Keratinocyte (primary cell): ENCODE results near the gene SNCB. TPM values are rescaled to one million over a fixed set of nuclear protein-coding genes. Genes with fewer than 3 reads are reported as not detected.
A peak's percentile ranks its signal among the peaks of the same experiment; 100 is the strongest.

Source experiments
- DNase-seq: peaks from one replicate; pipeline ENCODE4 v3.0.0-alpha.2; 2011; ENCODE audit warnings: low read depth, missing footprints, low spot score
- FAIRE-seq: peaks from 2 replicates; lab custom pipeline; 2011; peaks lifted over from hg19 to GRCh38; lab: Jason Lieb, UNC
- H2AFZ ChIP-seq: 2 replicates; pipeline ENCODE4 v1.6.0; 2012; ENCODE audit warnings: low read length, control low read depth, inconsistent platforms; ENCODE audit not compliant: control insufficient read depth
- H3K27ac ChIP-seq: 2 replicates; pipeline ENCODE4 v1.5.1; 2011; ENCODE audit warnings: low read length; ENCODE audit not compliant: control insufficient read depth, insufficient read depth
- H3K27me3 ChIP-seq: 3 replicates; pipeline ENCODE4 v1.6.0; 2011; ENCODE audit warnings: low read length; ENCODE audit not compliant: control insufficient read depth, insufficient read depth; ENCODE audit errors: extremely low read depth
- H3K36me3 ChIP-seq, 2 experiments: 2 replicates in 1 of 2; 3 replicates in 1 of 2; pipeline ENCODE4 v1.5.1; 2011; ENCODE audit warnings: low read length in 2 of 2, mild to moderate bottlenecking in 1 of 2; ENCODE audit not compliant: control insufficient read depth in 2 of 2, insufficient read depth in 2 of 2; ENCODE audit errors: extremely low read depth in 1 of 2
- H3K4me1 ChIP-seq: 3 replicates; pipeline ENCODE4 v1.5.1; 2011; ENCODE audit warnings: low read length; ENCODE audit not compliant: control insufficient read depth, insufficient read depth; ENCODE audit errors: extremely low read depth
- H3K4me2 ChIP-seq: 3 replicates; pipeline ENCODE4 v1.6.0; 2011; ENCODE audit warnings: low read depth, low read length; ENCODE audit not compliant: control insufficient read depth, insufficient read depth; ENCODE audit errors: extremely low read depth
- H3K4me3 ChIP-seq, 3 experiments: fragments of 200-600 bp in 1 of 3; sonication (generic) in 1 of 3; 2 replicates in 2 of 3; 3 replicates in 1 of 3; pipeline ENCODE4 v1.5.1; 2011 to 2016; ENCODE audit warnings: low read length in 3 of 3, mild to moderate bottlenecking in 3 of 3, control low read depth in 2 of 3, inconsistent platforms in 1 of 3, low read depth in 1 of 3, mixed read lengths in 1 of 3, mixed run types in 1 of 3, moderate library complexity in 1 of 3; ENCODE audit not compliant: control insufficient read depth in 2 of 3, insufficient read depth in 2 of 3; ENCODE audit errors: extremely low read depth in 1 of 3
- H3K79me2 ChIP-seq: 2 replicates; pipeline ENCODE4 v1.6.0; 2012; ENCODE audit warnings: low read length; ENCODE audit not compliant: control insufficient read depth, insufficient read depth
- H3K9ac ChIP-seq: 3 replicates; pipeline ENCODE4 v1.6.0; 2011; ENCODE audit warnings: low read length; ENCODE audit not compliant: control insufficient read depth, insufficient read depth; ENCODE audit errors: extremely low read depth
- H3K9me1 ChIP-seq: 3 replicates; pipeline ENCODE4 v1.6.0; 2011; ENCODE audit warnings: low read length; ENCODE audit not compliant: control insufficient read depth, insufficient read depth; ENCODE audit errors: extremely low read depth
- H3K9me3 ChIP-seq: 2 replicates; pipeline ENCODE4 v1.5.1; 2012; ENCODE audit warnings: low read depth, low read length; ENCODE audit not compliant: control insufficient read depth
- H4K20me1 ChIP-seq: 3 replicates; pipeline ENCODE4 v1.6.0; 2011; ENCODE audit warnings: low read length; ENCODE audit not compliant: control insufficient read depth, insufficient read depth; ENCODE audit errors: extremely low read depth
- EZH2 ChIP-seq: IDR thresholded peaks from one replicate; pipeline ENCODE4 v1.6.1; 2012; ENCODE audit warnings: inconsistent platforms, mild to moderate bottlenecking, low read length, moderate library complexity
- dilution Hi-C: fragments of 300-500 bp; cut with MboI; formaldehyde crosslinking; loops from one replicate; pipeline ENCODE4 v1.7.0; 2020; ENCODE audit warnings: low sequenced_read_pairs; ENCODE audit not compliant: extremely low pct_ligation_motif_present
- polyA plus RNA-seq, 5 experiments: library from polyadenylated mRNA; depleted of rRNA in 3 of 5; stranded (reverse) in 3 of 5; stranded (forward) in 1 of 5; unstranded in 1 of 5; fragments of >200 nt; gene quantifications; 1 replicate in 1 of 5; 2 replicates in 3 of 5; 3 replicates in 1 of 5; pipeline versions ENCODE4 v1.2.1 to v1.2.3, GENCODE V29; 2011 to 2012; ENCODE audit warnings: missing spikeins in 2 of 5, low read depth in 1 of 5, low replicate concordance in 1 of 5
- TF ChIP-seq, protein P1 (sequence below), 3 experiments: IDR thresholded peaks in 1 of 3; conservative IDR thresholded peaks in 1 of 3; optimal IDR thresholded peaks in 1 of 3; 2 replicates in 2 of 3; 3 replicates in 1 of 3; pipeline versions ENCODE3 to v1.5.1; 2011; ENCODE audit warnings: low read length in 3 of 3, mild to moderate bottlenecking in 3 of 3, moderate library complexity in 2 of 3, control low read depth in 1 of 3, inconsistent platforms in 1 of 3; ENCODE audit not compliant: insufficient read depth in 2 of 3; ENCODE audit errors: extremely low read depth in 1 of 3

SNCB gene
- polyA plus RNA-seq, 1 donor (not counting 4 experiments of a cell fraction or from before 2014, with no cell fraction given): 0.69 TPM

DNA sequence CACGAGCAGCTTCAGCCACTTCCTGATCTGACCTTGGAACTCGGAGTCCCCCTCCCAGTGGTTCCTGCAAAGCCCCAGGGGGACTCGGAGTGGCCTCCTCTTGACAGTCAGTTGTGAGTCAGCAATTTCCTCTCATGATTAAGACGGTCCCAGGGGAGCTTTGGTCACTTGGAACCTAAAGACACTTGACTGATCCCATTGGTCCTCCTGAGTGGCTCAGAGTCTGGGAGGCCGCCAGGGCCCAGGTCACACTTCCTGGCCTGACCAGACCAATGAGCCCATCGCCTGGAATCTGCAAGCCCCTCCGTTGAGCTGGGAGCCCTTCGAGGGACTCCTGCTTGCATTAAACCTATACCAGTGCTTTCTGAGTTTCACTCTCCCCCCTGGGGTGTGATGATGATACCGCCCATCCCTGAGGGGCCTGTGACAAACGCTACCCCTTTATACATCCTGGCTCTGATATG is 46.1 kb upstream of the SNCB start:
- DNase-seq (no peak), FAIRE-seq (no peak)
- H3K79me2 ChIP-seq: no peaks in the 10 kb centered on the region
- H3K9me3 ChIP-seq: no peaks in the 10 kb centered on the region
- dilution Hi-C loops: no loop called here
- H3K9me1 ChIP-seq: no peaks in the 10 kb centered on the region
- H3K27ac ChIP-seq: no peak overlapping the region
- no peak overlapping the region for H3K4me3 ChIP-seq
- H3K9ac ChIP-seq: no peak overlapping the region
- no peak overlapping the region for H3K4me2 ChIP-seq
- H2AFZ ChIP-seq: no peak overlapping the region
- TF ChIP-seq EZH2: no peak
- TF ChIP-seq, protein P1, sequence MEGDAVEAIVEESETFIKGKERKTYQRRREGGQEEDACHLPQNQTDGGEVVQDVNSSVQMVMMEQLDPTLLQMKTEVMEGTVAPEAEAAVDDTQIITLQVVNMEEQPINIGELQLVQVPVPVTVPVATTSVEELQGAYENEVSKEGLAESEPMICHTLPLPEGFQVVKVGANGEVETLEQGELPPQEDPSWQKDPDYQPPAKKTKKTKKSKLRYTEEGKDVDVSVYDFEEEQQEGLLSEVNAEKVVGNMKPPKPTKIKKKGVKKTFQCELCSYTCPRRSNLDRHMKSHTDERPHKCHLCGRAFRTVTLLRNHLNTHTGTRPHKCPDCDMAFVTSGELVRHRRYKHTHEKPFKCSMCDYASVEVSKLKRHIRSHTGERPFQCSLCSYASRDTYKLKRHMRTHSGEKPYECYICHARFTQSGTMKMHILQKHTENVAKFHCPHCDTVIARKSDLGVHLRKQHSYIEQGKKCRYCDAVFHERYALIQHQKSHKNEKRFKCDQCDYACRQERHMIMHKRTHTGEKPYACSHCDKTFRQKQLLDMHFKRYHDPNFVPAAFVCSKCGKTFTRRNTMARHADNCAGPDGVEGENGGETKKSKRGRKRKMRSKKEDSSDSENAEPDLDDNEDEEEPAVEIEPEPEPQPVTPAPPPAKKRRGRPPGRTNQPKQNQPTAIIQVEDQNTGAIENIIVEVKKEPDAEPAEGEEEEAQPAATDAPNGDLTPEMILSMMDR (optimal IDR thresholded peaks at IDR 0.05 in 1 of 3, IDR thresholded peaks at IDR 0.05 in 1 of 3, conservative IDR thresholded peaks at IDR 0.05 in 1 of 3; ENCODE audit: extremely low read depth in 1 of 3, insufficient read depth in 2 of 3, low read length in 3 of 3): no peak
- no peaks in the 10 kb centered on the region for H3K36me3 ChIP-seq
- H4K20me1 ChIP-seq: no peaks in the 10 kb centered on the region
- H3K4me1 ChIP-seq: no peaks in the 10 kb centered on the region
- H3K27me3 ChIP-seq: peaks cover 42% of the 10 kb centered on the region

DNA sequence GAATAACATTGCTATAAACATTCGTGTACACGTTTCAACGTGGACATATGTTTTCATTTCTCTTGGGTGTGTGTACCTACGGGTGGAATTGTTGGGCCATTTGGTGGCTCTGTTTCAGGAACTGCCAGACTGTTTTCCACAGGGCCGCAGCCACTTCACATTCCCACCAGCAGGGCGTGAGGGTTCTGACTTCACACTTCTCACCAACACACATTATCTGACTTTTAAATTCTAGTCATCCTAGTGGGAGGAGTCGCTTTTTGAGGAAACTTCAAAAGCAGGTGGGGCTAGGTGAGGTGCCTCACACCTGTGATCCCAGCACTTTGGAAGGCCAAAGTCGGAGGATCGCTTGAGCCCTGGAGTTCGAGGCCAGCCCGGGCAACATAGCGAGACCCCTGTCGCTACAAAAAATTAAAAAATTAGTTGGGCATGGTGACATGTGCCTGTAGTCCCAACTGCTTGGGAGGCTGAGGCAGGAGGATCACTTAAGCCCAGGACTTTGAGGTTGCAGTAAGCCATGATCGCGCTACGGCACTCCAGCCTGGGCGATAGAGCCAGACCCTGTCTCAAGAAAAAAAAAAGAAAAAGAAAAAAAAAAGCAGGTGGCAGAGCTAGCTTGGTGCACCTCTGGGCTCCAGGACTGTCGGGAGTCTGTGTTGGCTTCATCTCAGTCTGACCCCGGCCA is 45.5 kb upstream of the SNCB start:
- Histone ChIP-seq H3K79me2 (no peaks in the 10 kb centered on the region), H3K36me3 (no peaks in the 10 kb centered on the region), H3K4me3 (no peak overlapping the region), H3K9me3 (no peaks in the 10 kb centered on the region), H3K4me2 (no peak overlapping the region), H3K9ac (no peak overlapping the region), H2AFZ (no peak overlapping the region), H3K27ac (no peak overlapping the region), H3K4me1 (no peaks in the 10 kb centered on the region), H3K9me1 (no peaks in the 10 kb centered on the region), H4K20me1 (no peaks in the 10 kb centered on the region), H3K27me3 (peaks cover 37% of the 10 kb centered on the region)
- FAIRE-seq (no peak), DNase-seq (no peak)
- TF ChIP-seq, protein P1 (optimal IDR thresholded peaks at IDR 0.05 in 1 of 3, IDR thresholded peaks at IDR 0.05 in 1 of 3, conservative IDR thresholded peaks at IDR 0.05 in 1 of 3; ENCODE audit: extremely low read depth in 1 of 3, insufficient read depth in 2 of 3, low read length in 3 of 3): peak; percentile 60 to 66 (median 65)
- TF ChIP-seq EZH2: no peak
- dilution Hi-C loops: no loop called here
